Thyroid gland (tissue), 4 donors: ENCODE measurements around the gene RNF11. TPM values are rescaled to one million over a fixed set of nuclear protein-coding genes. Genes with fewer than 3 reads are reported as not detected.

ENCODE experiments used
- DNase-seq, 2 donors: peaks; one replicate each; pipeline ENCODE4 v3.0.0-alpha.2; 2019
- H3K27ac ChIP-seq, 3 donors: fragments of 200-600 bp; sonication (generic); 1 replicate in 2 of 3; 2 replicates in 1 of 3; pipeline ENCODE4 v1.5.1; 2016 to 2019; ENCODE audit warnings: mild to moderate bottlenecking in 1 of 3, moderate library complexity in 1 of 3
- H3K27me3 ChIP-seq: fragments of 200-600 bp; sonication (generic); one replicate; pipeline ENCODE4 v1.5.1; 2019
- H3K36me3 ChIP-seq, 2 donors: fragments of 200-600 bp; sonication (generic); one replicate each; pipeline ENCODE4 v1.5.1; 2016 to 2019
- H3K4me1 ChIP-seq, 2 donors: fragments of 200-600 bp; sonication (generic); one replicate each; pipeline ENCODE4 v1.5.1; 2017 to 2019
- H3K4me3 ChIP-seq, 3 donors: fragments of 200-600 bp; sonication (generic); replicated peaks in 1 of 3; 1 replicate in 2 of 3; 2 replicates in 1 of 3; pipeline ENCODE4 v1.5.1; 2016; ENCODE audit warnings: mild to moderate bottlenecking in 1 of 3
- H3K9me3 ChIP-seq: fragments of 200-600 bp; sonication (generic); one replicate; pipeline ENCODE4 v1.5.1; 2017
- CTCF ChIP-seq, 6 experiments: fragments of 200-600 bp in 3 of 6; fragments of 450-650 bp in 3 of 6; sonication (generic) in 3 of 6; IDR thresholded peaks; one replicate each; pipeline ENCODE4 v1.5.1; 2016 to 2019; ENCODE audit warnings: antibody characterized with exemption in 6 of 6, mild to moderate bottlenecking in 2 of 6, inconsistent platforms in 1 of 6, moderate library complexity in 1 of 6
- POLR2A ChIP-seq, 2 donors: fragments of 450-650 bp; IDR thresholded peaks; one replicate each; pipeline ENCODE4 v1.6.1; 2017; ENCODE audit warnings: antibody characterized with exemption in 2 of 2, mild to moderate bottlenecking in 2 of 2, moderate library complexity in 1 of 2
- WGBS, 2 donors: methylation state at CpG; one replicate each; pipeline ENCODE4 v1.1.5; 2017; 5-methylcytosine and 5-hydroxymethylcytosine counted together
- intact Hi-C: fragments of 100-400 bp; cut with DNase I; formaldehyde crosslinking; loops from one replicate; pipeline ENCODE4 v1.15.1; 2023
- total RNA-seq, 4 donors: library from RNA; depleted of rRNA; stranded (reverse); fragments of >200 nt; gene quantifications; one replicate each; pipeline ENCODE4 v1.2.3, GENCODE V29; 2016

Gene RNF11
- total RNA-seq: 100 to 1,000 TPM; 113 to 134 (median 115) TPM

GRCh38 chr1:51235673-51236530, at the start of gene RNF11:
TSS of gene RNF11 (plus strand) at chr1:51236273. CDS start at chr1:51236757, 484 bp downstream.
- Histone ChIP-seq H3K4me1 (peaks cover 27 to 39% of the 10 kb centered on the region in 2 donors), H3K36me3 (no peaks in the 10 kb centered on the region), H3K27me3 (no peaks in the 10 kb centered on the region), H3K27ac (peak within 1 kb of the TSS; percentile 94 to 97 (median 97)), H3K9me3 (no peaks in the 10 kb centered on the region), H3K4me3 (peak within 1 kb of the TSS; percentile 44 to 95 (median 90))
- TF ChIP-seq POLR2A (IDR thresholded peaks at IDR 0.05): peak; percentile 97 to 99
- TF ChIP-seq CTCF (IDR thresholded peaks at IDR 0.05): peak in 1 of 6 experiments; percentile 21
- intact Hi-C loops: loop anchor here (10.0 kb wide), 1 partner anchor 59 kb away; no protein-coding TSS in a partner anchor
- WGBS, 2 donors: 0 to 2% methylated on average over 14 to 26 of the region's 57 CpGs
- peak; percentile 94 to 96 for DNase-seq

- Histone ChIP-seq H3K27ac (no peak overlapping the region), H3K4me1 (no peaks in the 10 kb centered on the region), H3K4me3 (no peak overlapping the region), H3K36me3 (no peaks in the 10 kb centered on the region), H3K9me3 (no peaks in the 10 kb centered on the region), H3K27me3 (no peaks in the 10 kb centered on the region)
- TF ChIP-seq CTCF (IDR thresholded peaks at IDR 0.05) (no peak), POLR2A (IDR thresholded peaks at IDR 0.05) (no peak)
- intact Hi-C loops: no loop called here
- DNase-seq: no peak
Observed at GRCh38 chr1:51188230-51188629, 47.8 kb upstream of the RNF11 start.

DNA sequence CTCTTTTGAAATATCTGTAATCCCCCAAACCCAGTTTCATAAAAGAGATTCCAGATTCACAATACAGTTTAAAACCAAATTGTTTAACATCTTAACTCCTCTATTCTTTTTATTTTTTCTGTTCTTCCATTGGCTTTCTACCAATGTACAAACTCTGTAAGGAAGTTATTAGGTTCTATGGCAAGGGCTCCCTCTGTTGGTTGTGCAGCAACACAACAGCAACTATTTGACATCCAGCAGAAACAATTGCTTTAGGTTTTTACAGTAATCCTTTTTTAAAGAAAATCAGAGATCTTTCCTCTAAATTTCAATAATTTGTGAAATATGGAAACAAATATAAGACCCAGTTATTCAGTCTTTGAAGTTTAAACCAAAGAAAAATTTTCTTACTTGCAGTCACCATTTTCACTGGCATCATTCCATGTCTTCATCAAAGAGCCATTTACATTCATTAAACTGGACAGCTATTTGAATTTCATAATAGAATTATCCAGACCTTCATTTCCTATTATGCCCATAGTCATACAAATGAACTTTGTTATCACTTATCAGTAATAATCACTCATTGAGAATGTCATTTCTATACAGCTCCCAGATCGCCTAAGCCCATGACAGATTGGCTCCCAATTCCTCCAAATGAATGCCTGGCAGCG, 46.5 kb upstream of the RNF11 start:
- no peak overlapping the region for H3K4me3 ChIP-seq
- DNase-seq: peak; percentile 15 to 39
- H3K27me3 ChIP-seq: no peaks in the 10 kb centered on the region
- no peaks in the 10 kb centered on the region for H3K4me1 ChIP-seq
- H3K27ac ChIP-seq: no peak overlapping the region
- H3K36me3 ChIP-seq: no peaks in the 10 kb centered on the region
- intact Hi-C loops: loop anchor here (5.0 to 10.0 kb wide), 2 partner anchors 108 to 415 kb away; no protein-coding TSS in a partner anchor
- TF ChIP-seq CTCF (IDR thresholded peaks at IDR 0.05) (peak; percentile 67 to 88 (median 82)), POLR2A (IDR thresholded peaks at IDR 0.05) (no peak)
- H3K9me3 ChIP-seq: no peaks in the 10 kb centered on the region
- 63 to 64% methylated on average over 2 of the region's 2 CpGs for WGBS, 2 donors

GRCh38 chr1:51190961-51191360, 45.1 kb upstream of the RNF11 start:
- no peak overlapping the region for H3K27ac ChIP-seq
- no peaks in the 10 kb centered on the region for H3K36me3 ChIP-seq
- no peaks in the 10 kb centered on the region for H3K4me1 ChIP-seq
- TF ChIP-seq CTCF (IDR thresholded peaks at IDR 0.05) (no peak), POLR2A (IDR thresholded peaks at IDR 0.05) (no peak)
- WGBS, 2 donors: 41 to 54% methylated on average over 1 of the region's 1 CpG
- no peaks in the 10 kb centered on the region for H3K9me3 ChIP-seq
- no peak overlapping the region for H3K4me3 ChIP-seq
- DNase-seq: no peak
- intact Hi-C loops: loop anchor here (5.0 to 10.0 kb wide), 2 partner anchors 106 to 416 kb away; no protein-coding TSS in a partner anchor
- no peaks in the 10 kb centered on the region for H3K27me3 ChIP-seq
